SK-N-SH treated with all-trans-retinoic acid at 6 μM for 48 hours (cell line): ENCODE measurements around the gene CTNND2.

Experiments
- ARNTL ChIP-seq: fragments of 450-650 bp; formaldehyde crosslinking; IDR thresholded peaks from 2 replicates; pipeline ENCODE4 v1.5.0; 2020; ENCODE audit warnings: low read depth, mild to moderate bottlenecking, moderate library complexity, borderline replicate concordance
- BACH2 ChIP-seq: fragments of 250-450 bp; sonication (Bioruptor Pico); IDR thresholded peaks from 2 replicates; pipeline ENCODE4 v1.9.0; 2021; ENCODE audit warnings: mild to moderate bottlenecking, borderline replicate concordance
- ESRRG ChIP-seq: fragments of 250-450 bp; sonication (Bioruptor Pico); IDR thresholded peaks from 2 replicates; pipeline ENCODE4 v1.6.1; 2021; ENCODE audit warnings: mild to moderate bottlenecking
- GLIS3 ChIP-seq: fragments of 250-450 bp; sonication (Bioruptor Pico); IDR thresholded peaks from 2 replicates; pipeline ENCODE4 v1.5.0; 2020; ENCODE audit warnings: mild to moderate bottlenecking, moderate library complexity
- ISL1 ChIP-seq: fragments of 250-450 bp; sonication (Bioruptor Pico); IDR thresholded peaks from 2 replicates; pipeline ENCODE4 v2.1.2; 2022; ENCODE audit warnings: mild to moderate bottlenecking, moderate library complexity
- PATZ1 ChIP-seq: fragments of 250-450 bp; sonication (Bioruptor Pico); IDR thresholded peaks from 2 replicates; pipeline ENCODE4 v1.8.0; 2020; ENCODE audit warnings: mild to moderate bottlenecking, moderate library complexity, borderline replicate concordance
- SNAI2 ChIP-seq: fragments of 250-450 bp; sonication (Bioruptor Pico); IDR thresholded peaks from 2 replicates; pipeline ENCODE4 v1.5.0; 2020; ENCODE audit warnings: mild to moderate bottlenecking, moderate library complexity
- TOX ChIP-seq: fragments of 250-450 bp; sonication (Bioruptor Pico); IDR thresholded peaks from 2 replicates; pipeline ENCODE4 v1.8.0; 2021; ENCODE audit warnings: mild to moderate bottlenecking, moderate library complexity, borderline replicate concordance
- TSHZ2 ChIP-seq: fragments of 250-450 bp; sonication (Bioruptor Pico); IDR thresholded peaks from 2 replicates; pipeline ENCODE4 v1.5.0; 2020; ENCODE audit warnings: mild to moderate bottlenecking, moderate library complexity
- ZFP3 ChIP-seq: fragments of 250-450 bp; sonication (Bioruptor Pico); IDR thresholded peaks from 2 replicates; pipeline ENCODE4 v1.5.0; 2020; ENCODE audit warnings: mild to moderate bottlenecking, moderate library complexity
- ZNF70 ChIP-seq: fragments of 450-650 bp; formaldehyde crosslinking; IDR thresholded peaks from 2 replicates; pipeline ENCODE4 v1.5.0; 2020; ENCODE audit warnings: mild to moderate bottlenecking, moderate library complexity
- TF ChIP-seq, protein P1 (sequence below): fragments of 250-450 bp; sonication (Bioruptor Pico); IDR thresholded peaks from 2 replicates; pipeline ENCODE4 v1.8.0; 2021; ENCODE audit warnings: low read depth, mild to moderate bottlenecking, moderate library complexity, borderline replicate concordance
- TF ChIP-seq, protein P2 (sequence below): fragments of 250-450 bp; sonication (Bioruptor Pico); IDR thresholded peaks from 2 replicates; pipeline ENCODE4 v1.5.1; 2020; ENCODE audit warnings: low read depth, mild to moderate bottlenecking, moderate library complexity

- TF ChIP-seq ISL1 (CRISPR knock-in tag) (no peak), SNAI2 (CRISPR knock-in tag) (no peak), ESRRG (no peak), TOX (no peak), ZNF70 (CRISPR knock-in tag) (no peak), TSHZ2 (no peak), ARNTL (CRISPR knock-in tag) (no peak), ZFP3 (CRISPR knock-in tag) (no peak), BACH2 (CRISPR knock-in tag) (no peak), PATZ1 (CRISPR knock-in tag) (no peak), GLIS3 (CRISPR knock-in tag) (no peak)
- TF ChIP-seq, protein P1, sequence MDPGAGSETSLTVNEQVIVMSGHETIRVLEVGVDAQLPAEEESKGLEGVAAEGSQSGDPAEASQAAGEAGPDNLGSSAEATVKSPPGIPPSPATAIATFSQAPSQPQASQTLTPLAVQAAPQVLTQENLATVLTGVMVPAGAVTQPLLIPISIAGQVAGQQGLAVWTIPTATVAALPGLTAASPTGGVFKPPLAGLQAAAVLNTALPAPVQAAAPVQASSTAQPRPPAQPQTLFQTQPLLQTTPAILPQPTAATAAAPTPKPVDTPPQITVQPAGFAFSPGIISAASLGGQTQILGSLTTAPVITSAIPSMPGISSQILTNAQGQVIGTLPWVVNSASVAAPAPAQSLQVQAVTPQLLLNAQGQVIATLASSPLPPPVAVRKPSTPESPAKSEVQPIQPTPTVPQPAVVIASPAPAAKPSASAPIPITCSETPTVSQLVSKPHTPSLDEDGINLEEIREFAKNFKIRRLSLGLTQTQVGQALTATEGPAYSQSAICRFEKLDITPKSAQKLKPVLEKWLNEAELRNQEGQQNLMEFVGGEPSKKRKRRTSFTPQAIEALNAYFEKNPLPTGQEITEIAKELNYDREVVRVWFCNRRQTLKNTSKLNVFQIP = no peak
- TF ChIP-seq, protein P2, sequence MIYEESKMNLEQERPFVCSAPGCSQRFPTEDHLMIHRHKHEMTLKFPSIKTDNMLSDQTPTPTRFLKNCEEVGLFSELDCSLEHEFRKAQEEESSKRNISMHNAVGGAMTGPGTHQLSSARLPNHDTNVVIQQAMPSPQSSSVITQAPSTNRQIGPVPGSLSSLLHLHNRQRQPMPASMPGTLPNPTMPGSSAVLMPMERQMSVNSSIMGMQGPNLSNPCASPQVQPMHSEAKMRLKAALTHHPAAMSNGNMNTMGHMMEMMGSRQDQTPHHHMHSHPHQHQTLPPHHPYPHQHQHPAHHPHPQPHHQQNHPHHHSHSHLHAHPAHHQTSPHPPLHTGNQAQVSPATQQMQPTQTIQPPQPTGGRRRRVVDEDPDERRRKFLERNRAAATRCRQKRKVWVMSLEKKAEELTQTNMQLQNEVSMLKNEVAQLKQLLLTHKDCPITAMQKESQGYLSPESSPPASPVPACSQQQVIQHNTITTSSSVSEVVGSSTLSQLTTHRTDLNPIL (CRISPR knock-in tag) = no peak
These were observed 847.7 kb downstream of the CTNND2 start for GRCh38 chr5:11056560-11056959.
